H4 (cell line): ENCODE data around the gene IQGAP1. TPM values are rescaled to one million over a fixed set of nuclear protein-coding genes. Genes with fewer than 3 reads are reported as not detected.
A peak's percentile ranks its signal among the peaks of the same experiment; 100 is the strongest.
"Not testable (repeated sequence)": the region's sequence is repeated elsewhere in the genome, so short reads cannot be mapped to it uniquely, and the experiment has no call there.

Experiments
- DNase-seq: peaks from one replicate; pipeline ENCODE4 v3.0.0-alpha.2; 2015; ENCODE audit warnings: low spot score
- total RNA-seq: library from RNA; depleted of rRNA; stranded (reverse); fragments of >200 nt; shearing (Covaris generic); gene quantifications from 2 replicates; pipeline ENCODE4 v1.2.3, GENCODE V29; 2014

Gene IQGAP1
- total RNA-seq, 1 experiment from 2014 or later: 53.3 TPM

DNA sequence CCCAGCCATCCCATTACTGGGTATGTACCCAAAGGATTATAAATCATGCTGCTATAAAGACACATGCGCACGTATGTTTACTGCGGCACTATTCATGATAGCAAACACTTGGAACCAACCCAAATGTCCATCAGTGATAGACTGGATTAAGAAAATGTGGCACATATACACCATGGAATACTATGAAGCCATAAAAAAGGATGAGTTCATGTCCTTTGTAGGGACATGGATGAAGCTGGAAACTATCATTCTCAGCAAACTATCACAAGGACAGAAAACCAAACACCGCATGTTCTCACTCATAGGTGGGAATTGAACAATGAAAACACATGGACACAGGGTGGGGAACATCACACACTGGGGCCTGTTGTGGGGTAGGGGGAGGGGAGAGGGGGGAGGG is 22.3 kb downstream of the IQGAP1 start:
- DNase-seq: not testable (repeated sequence)

DNA sequence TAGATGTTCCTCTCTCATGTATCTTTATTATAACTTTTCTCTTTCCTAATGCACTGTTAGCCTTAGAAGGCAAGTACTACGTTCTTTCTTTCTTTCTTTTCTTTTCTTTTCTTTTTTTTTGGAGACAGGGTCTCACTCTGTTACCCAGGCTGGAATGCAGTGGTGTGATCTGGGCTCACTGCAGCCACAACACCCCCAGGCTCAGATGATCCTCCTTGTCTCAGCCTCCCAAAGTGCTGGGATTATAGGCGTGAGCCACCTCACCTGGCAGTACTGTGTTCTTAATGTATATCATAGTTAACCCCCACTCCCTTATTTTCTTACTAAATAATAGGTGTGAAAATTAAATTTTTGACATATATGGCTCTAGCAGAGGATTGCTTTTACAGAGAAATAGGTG is 23.1 kb downstream of the IQGAP1 start:
- DNase-seq: no peak

DNA sequence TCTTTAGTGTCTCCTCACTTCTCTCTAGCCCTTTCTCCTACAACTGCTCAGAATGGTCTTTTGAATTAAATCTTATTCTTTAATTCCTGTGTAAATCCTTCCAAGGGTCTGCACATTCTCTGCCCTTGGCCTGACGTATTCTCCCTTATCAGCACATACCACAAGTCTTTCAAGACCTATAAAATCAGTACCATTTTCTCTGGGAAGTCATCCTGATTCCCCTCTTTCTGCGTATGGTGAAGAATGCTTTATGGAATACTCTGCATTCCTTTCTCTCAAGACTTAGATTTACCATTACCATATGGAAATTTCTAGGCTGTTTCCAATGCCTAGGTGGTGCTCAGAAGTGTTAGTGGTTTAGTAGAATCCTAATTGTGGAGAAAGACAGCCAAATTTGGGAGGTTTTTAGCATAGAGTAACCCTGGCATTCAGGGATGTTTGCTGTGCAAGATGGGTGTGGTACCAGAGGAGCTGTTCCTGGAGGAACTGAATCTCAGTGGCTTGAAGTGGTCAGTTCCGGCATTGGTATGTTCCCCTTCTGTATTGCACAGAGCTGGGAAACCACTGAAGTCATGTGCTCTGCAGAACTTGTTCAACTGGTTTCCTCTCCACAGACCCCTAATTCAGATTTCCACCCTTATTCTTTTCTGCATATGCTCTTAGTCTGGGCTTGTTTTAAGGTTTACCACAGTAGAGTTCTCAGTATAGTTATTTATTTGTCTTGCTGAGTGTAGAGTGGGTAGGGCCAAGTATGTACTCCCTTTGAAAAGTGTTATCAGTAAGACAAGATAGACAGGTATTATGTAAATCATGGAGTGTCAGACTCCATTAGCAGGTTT is 24.5 kb downstream of the IQGAP1 start:
- DNase-seq: peak; percentile 31

DNA sequence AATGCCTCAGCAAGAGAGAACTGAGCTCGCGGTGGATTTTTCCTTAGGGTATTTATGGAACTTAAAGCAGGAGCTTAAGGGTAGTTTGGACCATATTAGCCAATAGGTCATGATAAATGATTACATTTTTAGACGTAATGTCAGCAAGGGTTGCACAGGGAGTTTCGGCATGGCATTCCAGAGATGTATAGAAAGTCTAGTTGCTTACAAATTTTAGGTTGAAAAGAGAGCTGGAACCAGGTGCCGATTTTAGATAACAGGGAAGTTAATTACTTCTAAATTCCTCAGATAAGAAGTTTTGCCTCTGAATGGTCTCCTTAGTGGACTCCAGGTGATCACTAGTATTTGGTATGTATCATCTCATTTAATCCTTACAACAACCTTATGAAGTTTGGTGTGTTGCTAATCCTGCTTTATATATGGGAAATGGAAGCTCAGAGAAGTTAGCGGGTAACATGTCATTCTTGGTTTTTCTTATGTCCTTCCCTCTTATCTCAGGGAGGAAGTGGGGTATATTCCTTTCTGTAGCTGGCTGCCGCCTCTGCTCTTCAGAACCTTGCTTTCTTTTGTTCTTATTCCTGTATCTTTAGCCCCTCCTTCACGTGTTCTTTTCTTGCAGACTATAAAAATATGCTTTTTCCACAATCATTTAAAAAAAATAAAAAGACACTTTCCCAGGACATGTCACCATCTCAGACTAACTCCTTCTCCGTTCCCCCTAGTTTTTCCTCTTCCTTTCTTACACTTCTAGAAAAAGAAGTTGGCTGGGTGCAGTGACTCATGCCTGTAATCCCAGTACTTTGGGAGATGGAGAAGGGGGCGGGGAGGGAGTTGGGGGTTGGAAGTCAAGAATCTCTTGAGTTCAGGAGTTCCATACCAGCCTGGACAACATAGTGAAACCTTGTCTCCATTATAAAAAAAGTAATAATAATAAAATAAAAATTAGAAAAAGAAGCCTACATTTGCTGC is 25.7 kb downstream of the IQGAP1 start:
- DNase-seq: peak; percentile 57

DNA sequence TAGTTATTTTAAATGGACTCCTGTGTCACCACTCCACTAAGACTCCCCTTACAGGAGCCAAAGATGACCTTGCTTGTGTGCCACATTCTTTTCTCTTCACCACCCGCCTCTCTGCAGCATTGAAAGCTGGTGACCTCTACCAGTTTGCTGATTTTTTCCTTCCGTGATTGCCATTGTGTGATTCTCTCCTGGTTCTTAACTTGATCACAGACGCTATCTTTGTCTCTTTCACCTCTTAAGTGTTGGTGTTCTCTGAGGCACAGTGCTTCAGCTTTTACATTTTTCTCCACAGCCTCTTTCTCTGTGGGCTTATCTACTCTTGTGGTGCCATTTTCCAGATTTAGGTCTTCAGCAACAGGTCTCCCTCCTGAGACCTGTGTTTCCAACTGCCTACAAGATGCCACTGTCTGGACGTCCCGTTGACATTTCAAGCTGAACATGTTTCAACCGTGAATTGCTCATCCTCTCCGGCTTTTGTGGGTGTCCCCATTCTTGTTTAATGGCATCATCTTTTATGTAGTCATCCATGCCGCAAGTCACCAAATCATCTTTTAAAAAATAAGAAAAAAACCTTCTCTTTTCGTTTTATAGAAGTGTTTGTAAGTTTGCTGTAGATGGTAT is 26.5 kb downstream of the IQGAP1 start:
- DNase-seq: peak; percentile 43

DNA sequence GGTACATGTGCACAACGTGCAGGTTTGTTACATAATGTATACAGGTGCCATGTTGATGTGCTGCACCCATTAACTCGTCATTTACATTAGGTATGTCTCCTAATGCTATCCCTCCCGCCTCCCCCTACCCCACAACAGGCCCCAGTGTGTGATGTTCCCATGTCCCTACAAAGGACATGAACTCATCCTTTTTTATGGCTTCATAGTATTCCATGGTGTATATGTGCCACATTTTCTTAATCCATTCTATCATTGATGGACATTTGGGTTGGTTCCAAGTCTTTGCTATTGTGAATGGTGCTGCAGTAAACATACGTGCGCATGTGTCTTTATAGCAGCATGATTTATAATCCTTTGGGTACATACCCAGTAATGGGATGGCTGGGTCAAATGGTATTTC is 28.0 kb downstream of the IQGAP1 start:
- not testable (repeated sequence) for DNase-seq

DNA sequence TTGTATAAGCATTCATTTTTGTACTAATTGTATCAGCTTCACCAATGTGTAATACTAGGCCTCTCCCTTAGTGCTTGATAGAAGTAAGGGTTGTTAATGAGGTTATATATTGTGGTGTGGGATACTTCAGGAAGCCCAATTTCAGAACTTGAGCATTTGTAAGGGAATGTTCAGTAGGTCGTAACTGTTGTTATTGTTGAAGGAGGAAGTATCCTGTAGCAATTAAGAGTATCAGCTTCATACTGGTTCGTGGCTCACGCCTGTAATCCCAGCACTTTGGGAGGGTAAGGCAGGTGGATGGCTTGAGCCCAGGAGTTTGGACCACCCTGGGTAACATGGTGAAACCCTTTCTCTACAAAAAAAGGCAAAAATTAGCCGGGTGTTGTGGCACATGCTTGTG is 30.6 kb downstream of the IQGAP1 start:
- no peak for DNase-seq

DNA sequence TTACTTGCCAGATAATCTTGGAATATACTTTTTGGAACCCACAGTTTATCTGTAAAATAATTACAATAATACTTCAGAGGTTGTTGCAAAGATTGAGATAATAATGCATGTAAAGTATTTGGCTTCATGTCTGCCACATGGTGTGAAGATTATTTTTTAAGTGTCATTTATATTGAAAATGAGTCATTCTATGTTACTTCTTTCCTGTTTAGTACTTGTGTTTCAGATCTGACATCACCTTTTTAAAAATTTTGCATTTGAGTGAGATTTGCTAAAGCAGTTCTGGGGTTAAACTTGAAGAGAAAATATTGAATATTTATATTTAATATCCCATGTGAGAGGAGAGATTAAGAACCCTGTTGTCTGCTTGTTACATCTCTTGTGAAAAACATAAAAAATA is 31.2 kb downstream of the IQGAP1 start:
- no peak for DNase-seq

DNA sequence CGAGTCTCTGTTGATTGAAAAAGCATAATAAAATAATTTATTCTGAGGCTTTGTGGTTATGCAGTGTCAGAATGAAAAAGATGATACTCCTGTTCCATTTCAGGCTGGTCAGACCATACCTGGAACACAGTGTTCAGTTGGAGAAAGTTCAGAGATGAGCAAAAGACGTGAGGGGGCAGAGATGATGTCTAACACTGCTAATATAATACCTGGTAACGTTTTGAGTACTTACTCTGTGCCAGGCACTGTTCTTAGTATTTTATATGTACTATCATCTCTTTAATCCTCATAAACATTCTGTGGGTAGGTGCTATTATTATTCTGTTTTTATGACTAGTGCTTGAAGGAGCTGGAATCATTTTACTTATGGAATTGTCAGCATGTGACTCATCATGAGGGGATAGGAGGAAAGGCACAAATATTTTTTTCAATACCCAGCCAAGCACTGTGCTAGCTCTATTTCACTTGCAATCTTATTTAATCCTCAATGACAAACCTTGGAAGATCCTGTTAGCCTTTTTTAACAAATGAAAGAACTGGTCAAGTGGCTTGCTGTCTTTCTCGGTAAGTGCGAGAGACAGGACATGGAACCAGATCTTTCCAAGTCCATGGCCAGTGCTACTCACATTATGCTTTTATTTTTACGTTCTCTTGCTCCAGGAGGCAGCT is 31.8 kb downstream of the IQGAP1 start:
- peak; percentile 44 for DNase-seq

DNA sequence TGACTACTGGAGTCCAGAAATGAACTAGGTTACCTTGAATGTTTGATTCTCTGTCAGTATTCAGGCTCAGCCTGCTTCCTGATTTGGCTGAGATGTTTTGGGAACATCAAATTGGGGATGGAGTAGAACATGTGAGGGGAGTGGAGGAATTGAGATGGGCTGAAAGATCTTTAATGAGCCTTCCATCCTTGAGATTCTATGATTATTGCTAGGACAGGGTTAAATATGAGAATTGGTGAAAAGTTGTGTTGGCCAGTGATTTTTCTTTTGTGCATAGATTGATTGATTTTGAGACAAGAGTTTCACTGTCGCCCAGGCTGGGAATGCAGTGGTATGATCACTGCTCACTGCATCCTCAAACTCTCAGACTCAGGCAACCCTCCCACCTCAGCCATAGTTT is 32.4 kb downstream of the IQGAP1 start:
- DNase-seq: no peak

DNA sequence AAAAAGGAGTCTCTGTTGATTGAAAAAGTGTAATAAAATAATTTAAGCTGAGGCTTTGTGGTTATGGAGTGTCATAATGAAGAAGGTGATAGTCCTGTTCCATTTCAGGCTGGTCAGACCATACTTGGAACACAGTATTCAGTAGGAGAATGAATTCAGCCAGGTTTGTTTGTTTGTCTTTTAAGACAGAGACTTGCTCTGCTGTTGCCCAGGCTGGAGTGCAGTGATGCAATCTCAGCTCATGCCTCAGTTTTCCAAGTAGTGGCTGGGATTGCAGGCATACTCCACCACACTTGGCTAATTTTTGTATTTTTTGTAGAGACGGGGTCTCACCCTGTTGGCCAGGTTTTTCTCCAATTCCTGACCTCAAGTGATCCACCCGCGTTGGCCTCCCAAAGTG is 33.5 kb downstream of the IQGAP1 start:
- DNase-seq: no peak

DNA sequence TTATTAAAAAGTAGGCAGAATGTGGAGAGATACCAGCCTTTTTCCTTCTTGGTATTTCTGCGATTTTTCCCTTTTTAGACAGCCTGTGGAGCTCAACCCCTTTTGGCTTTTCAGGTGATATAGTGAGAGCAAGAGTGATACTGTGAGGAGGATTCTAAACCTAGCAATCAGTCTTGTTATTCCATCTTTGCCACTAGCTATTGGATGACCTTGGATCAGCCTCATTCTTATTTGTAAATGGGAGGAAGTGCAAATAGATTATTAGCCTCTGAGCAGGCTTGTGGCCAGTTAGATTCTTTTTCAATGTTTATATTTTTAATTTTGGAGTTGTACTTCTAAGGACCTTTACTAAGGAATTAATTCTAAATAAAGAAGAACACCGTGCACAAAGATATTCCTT is 34.0 kb downstream of the IQGAP1 start:
- no peak for DNase-seq

DNA sequence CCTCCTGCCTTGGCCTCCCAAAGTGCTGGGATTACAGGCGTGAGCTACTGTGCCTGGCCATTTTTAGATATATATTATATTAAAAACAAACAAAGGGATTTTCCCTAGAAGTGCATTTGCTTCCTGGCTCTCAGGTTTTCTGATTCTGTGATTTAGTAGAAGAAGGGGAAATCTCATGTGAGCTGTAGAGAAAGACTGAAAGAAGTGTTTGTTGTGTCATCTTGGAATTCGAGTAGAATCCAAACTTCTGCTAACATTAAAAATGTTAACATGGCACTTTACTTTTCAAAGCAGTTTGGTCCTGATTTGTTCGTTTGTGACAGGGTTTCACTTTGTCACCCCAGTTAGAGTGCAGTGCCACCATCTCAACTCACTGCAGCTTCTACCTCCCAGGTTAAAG is 34.9 kb downstream of the IQGAP1 start:
- DNase-seq: no peak

DNA sequence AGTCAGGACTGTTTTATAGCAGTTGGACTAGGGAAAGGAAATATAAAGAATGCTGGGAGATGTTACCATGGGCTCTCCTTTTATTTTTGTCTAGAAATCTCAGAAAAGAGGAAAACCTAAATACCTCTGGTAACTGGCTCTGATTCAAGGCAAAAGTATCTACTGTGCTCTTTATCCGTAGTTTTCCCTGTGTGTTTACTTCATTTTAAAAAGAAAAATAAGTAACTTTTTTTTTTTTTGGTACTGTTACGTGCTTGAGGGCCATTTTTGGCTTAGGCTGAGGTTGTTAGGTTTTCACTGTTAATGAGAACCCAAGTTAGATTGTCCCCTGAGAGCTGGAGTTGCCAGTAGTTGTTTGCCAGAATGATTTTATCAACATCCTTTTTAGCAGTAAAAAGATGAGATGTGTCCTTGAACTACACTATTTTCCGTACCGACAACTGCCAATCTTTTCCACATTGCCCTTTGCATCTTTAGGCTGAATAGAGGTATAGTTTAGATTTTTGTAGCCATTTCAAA is 35.8 kb downstream of the IQGAP1 start:
- DNase-seq: no peak

DNA sequence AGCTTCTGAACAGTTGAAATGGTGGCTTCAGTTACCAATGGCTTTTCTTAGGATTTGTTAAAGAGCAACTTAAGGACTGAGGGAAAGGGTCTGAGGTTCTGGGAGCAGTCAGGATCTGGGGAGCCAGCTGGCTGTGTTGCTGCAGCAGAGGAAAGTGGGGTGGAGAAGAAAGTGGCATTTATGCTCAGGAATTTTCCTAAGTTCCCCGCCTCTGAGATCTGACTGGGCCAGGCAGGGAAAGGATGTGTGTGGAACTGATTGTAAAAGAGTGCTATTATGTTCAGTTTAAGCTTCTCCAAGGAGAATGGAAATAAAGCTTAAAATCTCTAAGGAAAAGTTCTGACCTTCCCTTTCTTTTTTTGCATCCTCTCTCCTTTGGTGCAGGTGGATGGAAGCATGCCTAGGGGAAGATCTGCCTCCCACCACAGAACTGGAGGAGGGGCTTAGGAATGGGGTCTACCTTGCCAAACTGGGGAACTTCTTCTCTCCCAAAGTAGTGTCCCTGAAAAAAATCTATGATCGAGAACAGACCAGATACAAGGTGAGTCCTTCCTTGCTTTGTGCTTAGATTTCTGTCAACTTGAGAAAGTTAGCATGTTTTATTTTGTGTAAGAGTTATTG is 37.8 kb downstream of the IQGAP1 start:
- no peak for DNase-seq

DNA sequence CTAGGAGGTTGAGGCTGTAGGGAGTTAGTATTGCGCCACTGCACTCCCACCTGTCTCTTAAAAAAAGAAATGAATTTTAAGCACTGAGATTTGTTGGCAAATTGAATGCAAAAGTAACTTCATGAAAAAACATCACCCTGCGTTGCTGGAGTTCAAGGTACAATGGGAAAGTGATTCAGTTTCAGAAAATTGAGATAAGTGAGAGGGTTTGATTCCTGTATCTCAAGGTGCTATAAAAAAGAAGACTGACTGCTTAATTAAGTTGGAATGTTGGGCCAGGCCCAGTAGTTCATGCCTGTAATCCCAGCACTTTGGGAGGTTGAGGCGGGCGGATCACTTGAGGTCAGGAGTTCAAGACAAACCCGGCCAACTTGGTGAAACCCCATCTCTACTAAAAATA is 39.1 kb downstream of the IQGAP1 start:
- DNase-seq: no peak

DNA sequence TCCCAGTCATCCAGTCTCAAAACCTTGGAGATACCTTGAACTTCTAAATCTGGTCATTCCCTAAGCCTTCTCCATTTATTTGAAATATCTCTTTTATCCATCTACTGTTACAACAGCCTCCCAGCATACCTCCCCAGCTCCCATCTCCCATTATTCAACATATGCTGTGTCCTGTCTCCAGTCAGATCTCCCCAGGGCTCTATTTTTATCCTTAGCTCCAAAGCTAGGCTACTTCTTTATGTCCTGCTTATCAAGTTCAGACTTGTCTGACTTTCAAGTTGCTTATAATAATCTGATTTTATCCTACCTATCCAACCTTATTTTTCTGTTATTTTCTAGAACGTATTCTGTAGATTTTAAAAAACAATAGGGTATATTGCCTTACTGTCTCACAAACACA is 44.2 kb downstream of the IQGAP1 start:
- no peak for DNase-seq

DNA sequence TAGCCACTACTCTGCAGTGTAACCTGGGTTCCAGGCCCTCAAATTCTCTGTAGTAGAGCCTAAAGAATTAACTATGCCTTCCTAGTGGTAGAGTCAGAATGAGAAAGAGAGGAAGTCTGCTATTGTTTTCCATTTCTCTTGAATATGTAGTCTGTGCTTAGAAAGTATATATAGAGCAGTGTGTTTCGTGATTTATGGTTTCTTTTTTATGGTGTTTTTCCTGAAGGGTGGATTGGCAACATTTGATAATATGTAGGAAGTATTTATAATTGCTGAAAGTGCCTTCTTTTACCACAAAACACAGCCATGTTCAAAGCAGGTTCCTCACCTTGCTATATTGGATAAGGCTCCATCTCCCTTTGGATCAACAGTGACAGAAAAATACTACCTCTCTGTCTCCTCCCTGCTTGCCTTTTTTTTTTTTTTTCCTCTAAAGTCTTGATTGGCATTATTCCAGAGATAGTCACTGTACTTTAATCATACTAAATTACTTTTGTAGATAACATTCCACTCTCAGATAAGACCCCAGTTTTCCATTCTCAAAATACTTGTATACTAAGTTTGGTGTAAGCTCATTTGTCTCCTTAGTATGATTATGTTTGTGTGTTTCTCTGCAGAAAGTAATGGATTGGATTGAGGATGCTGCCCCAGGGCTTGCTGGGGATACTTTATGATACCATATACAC is 47.8 kb downstream of the IQGAP1 start:
- no peak for DNase-seq

DNA sequence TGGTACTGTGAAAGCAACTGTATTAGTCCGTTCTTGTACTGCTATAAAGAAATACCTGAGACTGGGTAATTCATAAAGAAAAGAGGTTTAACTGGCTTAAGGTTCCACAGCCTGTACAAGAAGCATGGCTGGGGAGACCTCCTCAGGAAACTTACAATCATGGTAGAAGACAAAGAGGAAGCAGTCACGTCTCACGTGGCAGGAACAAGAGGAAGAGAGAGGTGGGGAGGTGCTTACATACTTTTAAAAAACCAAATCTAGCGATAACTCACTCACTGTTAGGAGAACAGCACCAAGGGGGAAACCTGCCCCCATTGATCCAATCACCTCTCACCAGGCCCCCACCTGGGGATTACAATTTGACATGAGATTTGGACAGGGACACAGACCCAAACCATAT is 48.9 kb downstream of the IQGAP1 start:
- no peak for DNase-seq

DNA sequence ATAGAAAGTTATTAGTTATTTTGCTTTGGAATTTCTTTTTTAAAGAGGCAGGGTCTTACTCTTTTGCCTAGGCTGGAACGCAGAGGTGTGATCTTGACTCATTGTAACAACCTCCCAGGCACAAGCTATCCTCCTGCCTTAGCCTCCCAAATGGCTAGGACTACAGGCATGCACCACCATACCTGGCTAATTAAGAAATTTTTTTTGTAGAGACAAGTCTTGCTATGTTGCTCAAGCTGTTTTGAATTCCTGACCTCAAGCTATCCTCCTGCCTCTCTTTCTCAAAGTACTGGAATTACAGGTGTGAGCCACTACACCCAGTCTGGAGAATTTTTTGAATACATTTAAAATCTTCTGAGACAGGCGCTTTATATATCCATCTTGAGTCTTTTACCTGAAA is 49.5 kb downstream of the IQGAP1 start:
- no peak for DNase-seq

DNA sequence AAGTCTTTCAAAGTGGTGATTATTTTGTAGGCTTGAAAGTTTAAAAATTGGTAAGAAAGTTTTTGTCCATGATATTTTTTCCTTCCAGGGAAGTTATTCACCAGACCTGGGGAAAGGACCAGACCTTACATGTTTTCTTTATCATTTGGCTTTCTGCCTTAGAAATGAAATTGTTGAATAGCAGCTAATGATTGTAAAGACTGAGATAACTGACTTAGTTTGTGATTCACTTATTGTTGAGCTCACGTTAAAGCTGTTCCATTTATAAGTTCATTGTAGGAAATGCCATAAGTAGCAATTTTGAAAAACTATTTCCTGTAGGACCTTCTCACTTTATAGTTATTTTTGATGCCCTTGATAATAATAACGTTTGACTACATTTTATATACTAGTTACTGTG is 51.9 kb downstream of the IQGAP1 start:
- DNase-seq: no peak
